Head of caudate nucleus (tissue), 42 donors: ENCODE data around the gene DCLK2.
A peak's percentile ranks its signal among the peaks of the same experiment; 100 is the strongest.

Source experiments
- DNase-seq, 42 donors: peaks; one replicate each; pipeline versions ENCODE4 v3.0.0 to v3.0.0-alpha.2; 2020 to 2021; ENCODE audit warnings: mixed read lengths in 7 of 42
- intact Hi-C: fragments of 100-400 bp; cut with DNase I; formaldehyde crosslinking; loops from one replicate; pipeline ENCODE4 v1.15.0; 2022

DCLK2 gene

DNA sequence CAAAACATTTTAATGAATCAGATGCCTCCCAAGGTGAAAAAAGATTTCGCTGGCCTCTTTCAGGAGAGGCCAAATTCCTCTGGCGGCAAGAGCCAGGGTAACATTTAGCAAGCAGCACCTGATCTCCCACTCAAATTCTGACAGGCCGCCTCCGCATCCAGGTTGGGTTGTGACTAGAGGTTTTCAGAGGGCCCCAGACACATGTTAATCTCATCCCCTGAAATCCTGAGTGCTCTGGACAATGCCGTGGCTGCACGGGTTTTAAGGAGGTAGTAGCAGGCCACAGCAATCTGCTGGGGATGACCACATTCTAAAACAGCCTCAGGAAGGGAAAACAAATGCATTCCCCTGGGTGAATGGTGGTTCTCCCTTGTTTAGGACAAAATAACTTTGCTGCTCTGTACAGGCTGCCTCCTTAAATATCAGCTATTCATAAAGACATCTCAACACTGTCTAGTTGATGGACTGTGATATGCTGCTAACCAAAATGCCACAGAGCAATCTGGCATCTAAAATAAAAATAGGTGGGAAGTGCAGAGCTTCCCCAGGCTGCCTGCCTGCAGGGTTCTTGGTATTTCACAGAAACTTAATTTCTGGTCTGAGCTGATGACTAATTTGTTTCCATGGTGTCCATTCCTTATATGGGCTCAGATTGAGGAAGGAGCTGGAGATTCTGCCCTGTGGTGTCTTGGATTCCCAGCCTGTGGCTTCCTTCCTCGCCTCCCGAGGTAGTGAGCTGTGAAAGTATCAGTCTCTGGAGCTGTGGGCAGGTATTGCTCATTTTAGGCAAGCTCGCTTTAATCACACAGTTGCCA lies 202.0 kb downstream of the DCLK2 start:
- intact Hi-C loops: no loop called here
- DNase-seq: peak in 37 of 42 donors; percentile 30 to 83 (median 61)

DNA sequence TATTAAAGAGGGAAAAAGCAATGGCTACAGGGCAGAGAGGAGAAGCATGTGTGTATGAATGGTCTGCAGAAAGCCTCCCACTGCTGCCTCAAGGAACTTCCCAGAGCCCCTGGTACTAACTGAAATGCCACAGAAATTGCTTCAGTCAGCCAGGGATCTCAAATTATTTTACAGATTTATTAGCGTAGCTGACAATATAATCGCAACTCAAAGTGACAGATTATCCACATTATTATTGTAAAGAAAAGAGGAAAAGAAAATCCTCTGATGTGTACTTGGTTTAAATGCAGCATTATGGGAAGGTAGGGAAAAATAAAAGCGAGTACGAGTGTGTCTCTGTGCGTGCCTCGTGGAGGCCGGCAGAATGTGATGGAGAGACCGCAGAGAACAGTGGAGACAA lies 202.7 kb downstream of the DCLK2 start:
- intact Hi-C loops: no loop called here
- no peak for DNase-seq

DNA sequence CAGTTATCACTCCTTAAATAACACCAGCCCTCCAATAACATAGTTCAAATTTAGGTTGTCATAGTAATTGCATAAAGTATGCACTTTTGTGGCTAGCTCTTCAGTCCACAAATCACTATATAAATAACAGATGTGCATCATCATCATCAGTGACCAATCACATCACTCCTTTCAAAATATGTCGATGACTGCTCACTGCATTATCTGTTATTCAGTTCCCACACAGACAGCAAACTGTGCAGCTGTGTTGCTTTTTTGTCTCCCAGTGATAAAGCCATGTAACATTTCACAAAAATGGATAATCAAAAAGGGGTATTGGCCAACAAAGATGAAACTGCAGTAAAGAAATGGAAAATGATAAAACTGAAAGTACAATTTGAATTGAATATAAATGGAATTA lies 205.4 kb downstream of the DCLK2 start:
- intact Hi-C loops: no loop called here
- DNase-seq: no peak

DNA sequence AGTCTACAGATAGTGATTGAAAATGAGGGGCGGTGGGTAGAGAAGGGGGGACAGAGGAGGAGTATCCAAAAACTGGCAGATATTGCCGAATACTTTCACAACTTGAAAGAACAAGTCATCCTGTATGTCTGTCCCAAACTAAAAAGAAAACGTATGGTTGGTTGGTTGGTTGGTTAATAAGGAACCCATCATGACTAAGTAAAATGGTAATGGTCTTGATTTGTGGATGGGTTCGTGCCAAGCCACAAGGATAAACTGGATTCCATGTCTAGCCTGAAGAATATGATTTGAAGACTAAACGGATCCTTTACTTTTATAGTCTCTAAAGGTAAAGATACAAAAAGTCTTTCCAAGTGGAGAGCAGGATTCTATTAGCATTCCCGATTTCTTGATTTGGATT lies 208.4 kb downstream of the DCLK2 start:
- intact Hi-C loops: no loop called here

DNA sequence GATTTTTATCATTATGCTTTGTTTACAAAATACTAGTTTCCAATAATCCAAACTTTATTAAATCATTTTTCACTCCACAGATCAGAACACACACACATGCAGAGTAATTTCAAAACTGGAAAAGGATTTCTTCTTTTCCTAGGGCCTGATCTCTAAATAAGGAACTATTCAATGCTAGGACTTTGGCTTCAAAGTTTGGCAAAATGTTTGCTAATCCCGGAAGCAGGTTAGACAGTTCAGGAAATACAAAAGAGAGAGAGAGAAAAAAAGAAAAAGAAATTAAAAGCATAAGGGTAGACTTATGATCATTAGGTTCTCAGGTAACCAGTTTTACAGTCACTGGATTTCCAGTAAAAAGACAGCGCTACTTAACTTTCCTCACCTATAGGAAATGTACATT lies 211.0 kb downstream of the DCLK2 start:
- no peak for DNase-seq
- intact Hi-C loops: no loop called here

More for the DNA sequence above, 208.4 kb downstream of the DCLK2 start:
- no peak for DNase-seq

DNA sequence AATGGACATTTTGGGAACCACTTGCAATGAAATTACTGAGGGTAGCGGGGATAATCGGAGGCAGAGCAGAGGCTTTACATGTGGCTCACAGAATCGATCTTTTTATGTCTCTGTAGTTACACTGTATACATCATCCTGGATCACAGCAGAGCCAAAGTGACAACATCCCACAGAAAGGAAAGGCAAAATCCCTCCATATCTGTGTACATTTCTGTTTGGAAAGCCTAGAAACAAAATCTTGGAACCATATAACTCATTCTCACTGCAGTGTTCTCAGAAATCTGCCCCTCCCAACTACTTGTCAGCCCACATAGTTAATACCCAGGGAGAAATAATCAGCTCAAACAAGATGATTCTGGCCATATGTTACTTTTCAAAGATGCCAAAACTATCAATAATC lies 211.6 kb downstream of the DCLK2 start:
- intact Hi-C loops: no loop called here
- DNase-seq: no peak

DNA sequence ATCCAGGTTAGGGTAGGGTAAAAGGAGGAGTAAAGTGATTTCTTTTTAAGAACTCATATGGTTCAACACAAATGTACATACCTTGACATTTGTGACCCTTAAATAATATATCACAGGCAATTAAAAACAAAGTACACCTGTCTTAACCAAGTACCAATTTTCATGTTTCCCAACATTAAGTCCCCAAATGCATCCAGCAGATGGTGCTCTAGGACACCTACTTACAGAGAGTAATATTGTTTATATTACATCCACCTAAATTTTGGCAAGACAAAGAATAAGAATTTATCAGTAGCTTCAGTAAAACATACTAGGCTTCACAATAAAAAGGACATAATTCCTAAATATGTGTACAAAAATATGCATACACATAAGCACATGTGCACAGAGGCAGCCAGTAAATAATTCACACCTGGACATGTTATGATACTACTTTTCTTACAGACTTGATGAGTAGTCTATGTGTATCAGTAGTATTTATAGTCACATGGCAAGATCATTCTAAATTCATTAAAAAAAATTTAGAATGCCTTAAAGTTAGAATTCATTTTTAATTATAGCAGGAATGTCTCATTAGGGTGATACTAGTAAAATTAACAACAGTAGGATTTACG lies 219.7 kb downstream of the DCLK2 start:
- intact Hi-C loops: loop anchor here (5.0 kb wide), 1 partner anchor 569 kb away; no protein-coding TSS in a partner anchor
- DNase-seq: peak in 24 of 42 donors; percentile 11 to 75 (median 46)

DNA sequence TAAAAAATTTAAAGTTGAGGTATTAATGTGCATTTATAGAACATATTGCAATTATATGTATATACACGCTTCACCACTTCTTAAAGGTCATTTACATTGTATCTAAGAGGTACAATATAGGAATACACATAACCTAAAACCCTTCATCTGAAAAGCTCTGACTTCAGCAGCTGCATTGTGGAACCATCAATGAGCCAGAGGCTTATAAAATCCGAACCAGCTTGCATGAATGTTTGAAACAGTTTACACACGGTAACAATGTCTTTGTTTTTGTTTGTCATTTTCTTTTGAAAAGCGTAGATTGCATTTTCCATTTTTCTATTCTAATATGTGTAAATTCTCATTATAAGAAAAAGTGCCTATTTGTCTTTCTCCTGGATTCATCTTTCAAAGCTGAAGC lies 221.6 kb downstream of the DCLK2 start:
- intact Hi-C loops: loop anchor here (5.0 kb wide), 1 partner anchor 567 kb away; no protein-coding TSS in a partner anchor
- no peak for DNase-seq

DNA sequence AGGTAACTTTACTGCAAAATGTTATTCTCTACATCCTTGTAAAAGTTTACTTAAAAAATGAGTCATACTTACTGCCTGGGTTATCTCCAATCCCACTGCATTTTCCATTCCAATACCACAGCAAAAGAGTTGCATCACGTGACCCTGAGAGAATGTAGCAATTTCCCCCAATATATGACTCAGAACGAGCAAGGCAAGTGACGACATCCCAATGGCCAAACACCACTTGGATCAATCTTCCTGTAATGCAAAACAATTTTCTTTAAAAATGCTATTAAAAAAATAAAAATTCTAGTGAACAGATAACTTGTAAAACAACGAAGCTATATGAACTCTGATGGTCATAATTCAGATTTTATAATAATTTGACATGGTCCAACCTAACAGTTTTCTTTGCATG lies 224.3 kb downstream of the DCLK2 start:
- no peak for DNase-seq
- intact Hi-C loops: no loop called here

DNA sequence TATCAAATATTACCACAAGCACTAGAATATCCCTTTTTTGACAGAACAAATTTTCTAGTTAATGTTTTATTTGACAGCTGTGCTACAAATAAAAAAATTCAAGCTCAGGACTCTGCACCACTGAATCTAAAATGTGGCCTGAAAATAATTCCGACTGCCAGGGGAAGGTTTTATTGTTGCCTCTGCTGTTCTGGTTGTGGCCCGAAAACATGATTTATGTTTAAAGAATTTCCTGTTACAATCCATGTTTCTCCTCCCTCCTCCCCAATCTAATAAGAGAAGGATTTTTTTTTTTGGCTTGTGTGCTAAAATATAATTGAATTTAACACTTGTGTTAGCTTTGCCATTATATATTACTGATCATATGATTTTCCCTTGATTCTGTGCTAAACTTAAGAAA lies 227.8 kb downstream of the DCLK2 start:
- no peak for DNase-seq
- intact Hi-C loops: no loop called here

DNA sequence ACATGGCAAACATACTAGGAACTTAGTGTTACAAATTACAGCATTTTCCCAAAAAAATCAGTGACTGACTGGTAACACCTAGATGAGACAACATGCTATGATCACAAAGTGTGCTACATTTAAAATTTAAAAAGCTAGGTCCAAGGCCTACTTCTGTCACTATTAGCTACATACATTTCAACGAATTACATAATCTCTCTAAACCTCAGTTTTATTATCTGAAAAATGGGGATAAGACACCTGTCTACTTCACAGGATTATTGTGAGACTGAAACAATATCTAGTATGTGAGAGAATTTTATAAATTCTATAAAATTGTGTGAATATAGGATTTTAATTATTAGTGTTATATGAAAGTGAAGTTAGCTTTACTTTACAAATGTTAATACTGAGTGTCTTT lies 228.5 kb downstream of the DCLK2 start:
- intact Hi-C loops: no loop called here
- DNase-seq: no peak
